ENCODE measurements around the gene NOTCH4.
"Not testable (repeated sequence)": the region's sequence is repeated elsewhere in the genome, so short reads cannot be mapped to it uniquely, and the experiment has no call there.

Gene NOTCH4

DNA sequence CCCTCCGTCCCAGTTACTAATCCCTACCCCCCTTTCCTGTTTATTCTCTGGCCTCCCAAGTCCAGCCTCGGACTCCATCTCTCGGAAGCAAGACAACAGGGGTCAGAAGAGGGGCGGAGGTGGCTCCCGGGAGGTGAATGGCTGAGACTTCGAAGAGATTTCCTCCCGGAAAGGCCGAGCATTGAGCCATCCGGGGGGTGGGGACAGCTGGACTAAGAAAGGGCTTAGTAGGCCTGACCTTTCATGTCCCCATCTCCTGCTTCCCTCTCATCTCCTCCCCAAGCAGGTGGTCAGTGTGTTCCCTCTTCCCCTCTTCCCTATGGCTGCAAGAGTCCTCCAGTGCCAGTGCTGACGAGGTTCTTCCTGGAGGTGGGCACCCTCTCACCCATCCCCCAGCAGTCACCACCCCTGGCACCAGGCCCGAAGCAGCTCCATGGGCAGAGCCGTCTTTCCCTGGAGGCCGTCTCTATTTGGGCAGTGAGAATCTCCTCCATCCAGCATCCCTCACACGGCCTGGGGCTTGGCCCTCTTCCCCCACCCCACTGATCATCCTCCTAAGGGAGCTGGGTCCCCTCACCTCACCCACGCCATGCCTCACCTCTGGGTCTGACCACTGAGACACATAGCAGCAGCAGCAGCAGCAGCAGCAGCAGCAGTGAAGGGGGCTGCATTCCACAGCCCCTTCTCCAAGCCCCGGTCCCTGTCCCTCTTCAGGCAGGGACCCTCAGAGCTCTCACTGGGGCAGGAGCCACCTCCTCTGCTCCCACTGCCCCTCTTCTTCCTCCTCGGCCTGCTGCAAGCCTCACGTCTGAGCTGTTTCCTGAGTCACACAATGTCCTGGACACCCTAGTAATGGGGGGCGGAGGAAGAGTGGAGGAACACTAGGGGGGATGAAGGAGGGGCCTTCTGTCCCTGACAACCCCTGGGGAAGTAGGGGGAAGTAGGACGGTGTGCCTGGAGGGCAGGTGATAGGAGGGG is at the start of gene NOTCH4:
NOTCH4 (minus strand) TSS at position 810 of the 978 bp plus-strand sequence; CDS start at position 671, 139 bp downstream.
- no peak for DNase-seq (ENCODE audit: low spot score)

DNA sequence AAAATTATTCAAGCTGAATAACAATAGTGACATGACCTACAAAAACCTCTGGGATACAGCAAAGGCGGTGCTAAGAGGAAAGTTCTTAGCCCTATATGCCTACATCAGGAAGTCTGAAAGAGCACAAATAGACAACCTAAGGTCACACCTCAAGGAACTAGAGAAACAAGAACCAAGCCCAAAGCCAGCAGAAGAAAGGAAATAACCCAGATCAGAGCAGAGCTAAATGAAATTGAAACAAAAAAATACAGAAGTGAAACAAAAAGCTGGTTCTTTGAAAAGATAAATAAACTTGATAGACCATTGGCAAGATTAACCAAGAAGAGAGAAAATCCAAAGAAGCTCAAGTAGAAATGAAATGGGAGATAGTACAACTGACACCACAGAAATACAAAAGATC is 47.6 kb upstream of the NOTCH4 start:
- DNase-seq (ENCODE audit: low spot score) = no peak

DNA sequence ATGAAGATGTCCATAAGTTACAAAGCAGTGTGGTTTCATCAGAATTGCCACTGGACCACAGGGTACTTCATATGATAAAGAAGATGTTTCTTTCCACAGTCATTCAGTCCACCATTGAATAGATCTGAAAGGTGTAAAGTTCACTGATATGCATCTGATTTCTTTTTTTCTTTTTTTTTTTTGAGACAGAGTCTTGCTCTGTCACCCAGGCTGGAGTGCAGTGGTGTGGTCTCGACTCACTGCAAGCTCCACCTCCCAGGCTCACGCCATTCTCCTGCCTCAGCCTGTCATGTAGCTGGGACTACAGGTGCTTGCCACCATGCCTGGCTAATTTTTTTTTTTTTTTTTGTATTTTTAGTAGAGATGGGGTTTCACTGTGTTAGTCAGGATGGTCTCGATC is 44.6 kb upstream of the NOTCH4 start:
- not testable (repeated sequence) for DNase-seq (ENCODE audit: low spot score)

DNA sequence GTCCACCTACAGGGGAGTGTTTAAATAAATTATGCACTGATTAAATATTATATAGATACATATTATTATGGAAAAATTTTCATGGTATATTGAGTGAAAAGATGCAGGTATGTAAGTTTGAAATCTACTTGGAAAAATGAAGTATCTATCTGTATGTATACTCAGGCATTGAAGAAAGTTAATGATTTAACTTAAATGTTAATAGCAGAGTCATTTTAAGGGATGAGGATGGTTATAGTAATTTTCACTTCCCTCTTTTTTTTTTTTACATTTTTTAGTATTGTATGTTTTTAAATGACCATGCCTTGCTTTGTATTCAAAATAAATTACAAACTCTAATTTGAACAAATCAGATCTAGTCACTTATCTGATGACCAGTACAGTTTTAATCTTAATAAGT is 43.2 kb upstream of the NOTCH4 start:
- no peak for DNase-seq (ENCODE audit: low spot score)

DNA sequence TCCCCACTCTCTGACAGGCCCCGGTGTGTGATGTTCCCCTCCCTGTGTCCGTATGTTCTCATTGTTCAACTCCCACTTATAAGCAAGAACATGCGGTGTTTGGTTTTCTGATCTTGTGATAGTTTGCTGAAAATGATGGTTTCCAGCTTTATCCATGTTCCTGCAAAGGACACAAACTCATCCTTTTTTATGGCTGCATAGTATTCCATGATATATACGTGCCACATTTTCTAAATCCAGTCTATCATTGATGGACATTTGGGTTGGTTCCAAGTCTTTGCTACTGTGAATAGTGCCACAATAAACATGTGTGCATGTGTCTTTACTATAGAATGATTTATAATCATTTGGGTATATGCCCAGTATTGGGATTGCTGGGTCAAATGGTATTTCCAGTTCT is 33.4 kb upstream of the NOTCH4 start:
- DNase-seq (ENCODE audit: low spot score) = not testable (repeated sequence)

DNA sequence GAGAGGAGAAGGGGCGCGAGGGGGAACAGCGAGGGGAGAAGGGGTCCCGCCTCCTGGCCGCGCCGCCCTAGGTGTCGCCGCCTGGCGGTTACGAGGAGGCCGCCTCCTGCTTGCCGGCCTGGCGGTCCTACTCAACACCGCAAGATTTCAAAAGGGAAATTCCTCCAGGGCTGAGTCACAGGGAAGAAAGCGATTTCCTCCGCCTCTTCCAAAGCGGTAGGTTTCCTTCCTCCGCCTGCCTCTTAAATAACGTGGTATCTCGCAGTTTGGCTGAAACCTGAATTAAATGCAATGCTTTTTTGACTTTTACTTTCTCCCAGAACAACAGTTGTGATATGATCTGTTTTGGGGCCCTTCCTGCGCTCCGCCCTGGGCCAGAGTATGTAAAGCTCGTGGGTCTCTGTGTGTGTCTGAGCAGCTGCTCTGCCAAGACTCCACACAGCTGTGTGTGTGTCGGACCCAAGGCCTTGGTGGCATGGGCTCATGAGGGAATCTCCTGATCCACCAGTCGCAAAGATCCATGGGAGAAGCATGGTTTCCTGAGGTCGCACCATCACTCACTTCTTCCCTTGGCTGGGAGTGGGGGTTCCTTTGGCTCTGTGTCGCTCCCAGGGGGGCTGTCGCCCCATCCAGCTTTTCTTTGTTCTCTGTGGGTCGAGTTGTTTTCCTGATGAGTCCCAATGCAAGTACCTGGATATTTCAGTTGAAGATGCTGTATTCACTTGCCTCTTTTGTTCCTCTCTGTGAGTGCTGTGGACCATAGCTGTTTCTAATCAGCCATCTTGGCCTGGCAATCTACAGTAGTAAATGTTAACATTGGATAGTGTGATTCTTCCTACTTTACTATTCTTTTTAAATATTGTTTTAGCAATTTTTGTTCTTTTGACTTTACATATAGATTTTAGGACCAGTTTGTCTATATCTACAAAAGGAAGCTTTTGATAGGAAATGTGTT is 31.6 kb upstream of the NOTCH4 start:
- peak; percentile 42 for DNase-seq (ENCODE audit: low spot score)

DNA sequence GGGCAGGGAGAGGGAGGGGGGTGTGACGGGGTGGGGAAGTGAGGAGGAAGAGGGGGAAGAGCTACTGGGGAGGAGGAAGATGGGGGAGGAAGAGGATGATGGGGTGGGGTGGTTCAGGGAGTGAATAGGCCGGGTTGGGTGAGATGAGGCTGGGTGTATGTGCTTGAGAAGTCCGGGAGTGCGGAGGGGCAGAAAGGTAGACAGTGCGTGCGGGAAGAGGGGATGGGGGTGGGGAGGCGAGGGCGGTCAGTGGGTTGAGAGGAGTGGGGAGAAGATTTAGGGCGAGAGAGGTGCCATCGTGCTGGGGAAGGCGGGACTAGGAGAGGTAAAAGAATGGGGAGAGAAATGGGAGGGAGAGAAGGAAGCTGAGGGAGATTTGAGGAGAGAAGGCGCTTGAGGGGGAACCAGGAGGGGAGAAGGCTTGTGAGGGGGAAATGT is 30.9 kb upstream of the NOTCH4 start:
- DNase-seq (ENCODE audit: low spot score) = peak; percentile 5

DNA sequence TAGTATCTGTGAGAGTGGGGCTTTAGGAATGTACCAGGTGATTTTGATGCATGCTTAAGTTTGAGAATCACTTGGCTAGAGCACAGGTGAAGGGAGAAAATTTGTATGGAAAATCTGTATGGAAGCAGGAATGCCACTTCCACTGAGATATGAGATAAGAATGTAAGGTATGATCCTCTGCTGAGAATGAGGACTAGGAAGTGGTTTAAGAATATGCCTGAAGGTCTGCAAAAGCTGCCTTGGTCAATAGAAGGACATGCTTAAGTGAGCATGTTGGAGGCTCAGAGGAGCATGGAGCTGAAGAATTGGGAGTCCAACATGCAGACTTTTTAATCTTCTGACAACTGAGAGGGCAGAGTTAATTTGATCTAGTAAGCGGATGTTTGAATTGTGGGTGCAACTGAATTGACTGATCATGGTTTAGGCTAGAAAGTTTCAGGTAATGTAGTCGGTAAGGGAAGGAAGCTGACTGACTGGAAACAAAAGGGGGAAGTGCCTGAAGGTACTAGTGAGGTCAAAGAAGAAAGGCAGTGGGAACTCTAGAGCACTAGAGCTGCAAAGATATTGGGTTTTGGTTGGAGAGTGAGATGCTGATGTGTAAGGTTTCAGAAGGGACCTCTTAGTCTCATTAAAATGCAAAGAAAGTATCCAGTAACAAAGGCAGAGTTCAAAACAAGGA is 28.6 kb upstream of the NOTCH4 start:
- DNase-seq (ENCODE audit: low spot score) = no peak

DNA sequence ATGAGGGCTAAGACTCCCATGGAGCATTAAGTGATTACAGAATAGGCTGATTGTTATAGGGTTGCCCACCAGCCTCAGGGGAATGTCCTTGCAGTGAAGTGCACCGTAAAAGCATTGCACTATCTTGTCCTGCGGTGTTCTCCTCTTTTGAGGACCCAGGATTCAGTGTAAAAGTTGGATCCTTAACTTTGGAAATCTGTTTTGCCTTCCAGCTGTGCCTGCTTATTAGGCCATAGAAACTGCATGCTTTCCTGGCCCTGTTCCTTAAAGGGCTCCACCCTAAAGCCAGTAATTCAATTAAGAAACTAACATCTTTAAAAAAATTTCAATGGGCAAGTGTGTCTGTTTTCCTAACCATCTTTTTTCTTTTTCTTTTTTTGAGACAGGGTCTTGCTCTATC is 25.4 kb upstream of the NOTCH4 start:
- DNase-seq (ENCODE audit: low spot score) = no peak

DNA sequence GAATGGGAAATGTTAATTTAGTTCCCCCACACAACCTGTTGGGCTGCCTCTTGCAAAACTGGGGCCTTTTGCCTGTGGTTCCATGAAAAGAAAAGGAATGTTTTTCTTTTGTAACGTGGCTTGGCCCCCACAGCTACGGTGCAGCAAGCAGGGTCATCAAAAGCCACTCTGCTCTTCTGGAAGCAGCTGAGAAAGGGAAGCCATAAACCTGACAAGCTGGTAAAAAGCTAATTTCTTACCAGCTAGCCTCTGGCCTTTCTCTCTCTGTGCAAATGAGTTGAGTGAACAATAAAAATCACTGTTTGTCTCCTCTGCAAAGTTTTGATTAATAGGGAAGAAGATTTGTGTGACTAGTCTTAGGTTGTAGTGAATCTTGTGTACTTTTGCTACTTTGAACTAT is 23.5 kb upstream of the NOTCH4 start:
- no peak for DNase-seq (ENCODE audit: low spot score)

DNA sequence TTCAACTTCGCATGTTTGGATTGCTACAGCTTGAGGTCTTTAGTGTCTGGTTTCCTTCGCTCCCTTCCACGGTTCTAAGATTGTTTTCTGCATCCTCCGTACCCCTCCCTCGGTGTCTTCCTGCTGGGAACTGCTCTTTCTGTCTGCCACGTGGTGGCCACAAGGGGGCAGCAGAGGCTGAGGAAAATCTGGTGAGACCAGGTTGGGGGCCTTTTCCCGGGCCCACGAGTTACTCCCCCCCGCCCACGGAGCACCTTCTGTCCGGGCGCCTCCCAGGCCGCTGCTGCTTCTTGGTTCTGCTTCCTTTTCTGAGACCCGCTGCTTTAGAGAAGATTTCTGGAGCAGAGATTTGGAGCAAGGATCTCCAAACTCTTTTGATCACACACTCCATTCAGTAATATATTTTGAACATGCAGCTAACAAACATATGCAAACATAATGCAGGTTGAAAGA is 21.1 kb upstream of the NOTCH4 start:
- peak; percentile 62 for DNase-seq (ENCODE audit: low spot score)

DNA sequence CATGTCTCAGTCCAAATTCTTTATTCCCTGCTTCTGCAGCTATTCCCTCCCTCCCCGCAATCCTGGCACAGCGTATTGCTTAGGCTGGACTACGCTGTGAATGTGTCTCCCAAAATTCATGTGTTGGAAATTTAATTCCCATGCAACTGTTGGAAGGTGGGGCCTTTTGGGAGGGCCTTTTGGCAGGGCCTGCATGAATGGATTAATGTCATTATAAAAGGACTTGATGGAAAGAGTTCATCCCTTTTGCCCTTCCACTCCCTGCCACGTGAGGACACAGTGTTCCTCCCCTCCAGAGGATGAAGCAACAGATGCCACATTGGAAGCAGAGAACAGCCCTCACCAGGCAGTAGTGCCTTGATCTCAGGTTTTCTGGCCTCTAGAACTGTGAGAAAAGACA is 20.4 kb upstream of the NOTCH4 start:
- DNase-seq (ENCODE audit: low spot score) = no peak

DNA sequence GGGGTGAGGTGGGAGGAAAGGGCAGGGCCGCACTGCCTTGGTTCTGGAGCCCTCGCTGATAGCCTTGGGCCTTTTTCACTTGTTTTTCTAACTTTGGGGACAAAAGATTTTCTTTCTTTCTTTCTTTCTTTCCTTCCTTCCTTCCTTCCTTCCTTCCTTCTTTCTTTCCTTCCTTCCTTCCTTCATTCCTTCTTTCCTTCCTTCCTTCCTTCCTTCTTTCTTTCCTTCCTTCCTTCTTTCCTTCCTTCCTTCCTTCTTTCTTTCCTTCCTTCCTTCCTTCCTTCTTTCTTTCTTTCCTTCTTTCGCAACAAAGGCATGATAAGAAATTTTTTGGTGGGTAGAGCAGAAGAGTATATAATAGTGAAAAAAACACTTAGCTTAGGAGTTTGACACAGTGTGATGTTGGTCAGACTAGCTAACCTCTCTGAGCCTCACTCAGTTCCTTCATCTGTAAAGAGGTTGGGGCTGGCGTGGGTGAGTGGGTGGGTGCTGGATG is 18.5 kb upstream of the NOTCH4 start:
- not testable (repeated sequence) for DNase-seq (ENCODE audit: low spot score)

DNA sequence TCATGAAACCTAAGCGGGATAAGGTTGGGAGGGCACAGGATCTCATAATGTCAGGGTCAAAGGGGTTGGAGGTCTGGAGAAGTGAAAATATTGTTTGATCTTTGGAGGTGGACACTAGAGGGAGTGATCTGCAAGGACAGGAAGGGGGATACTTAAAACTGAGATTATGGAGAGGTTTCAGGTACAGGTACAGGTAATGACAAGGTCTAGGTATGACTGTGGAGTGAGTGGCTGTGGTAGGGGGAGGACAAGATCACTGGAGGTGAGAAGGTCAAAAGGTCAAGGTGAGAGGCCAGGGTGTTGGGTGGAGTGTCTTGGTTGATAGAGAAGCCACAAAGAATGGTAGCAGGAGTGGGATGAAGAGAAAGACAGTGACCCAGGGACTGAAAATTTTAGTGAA is 16.8 kb upstream of the NOTCH4 start:
- DNase-seq (ENCODE audit: low spot score) = no peak

DNA sequence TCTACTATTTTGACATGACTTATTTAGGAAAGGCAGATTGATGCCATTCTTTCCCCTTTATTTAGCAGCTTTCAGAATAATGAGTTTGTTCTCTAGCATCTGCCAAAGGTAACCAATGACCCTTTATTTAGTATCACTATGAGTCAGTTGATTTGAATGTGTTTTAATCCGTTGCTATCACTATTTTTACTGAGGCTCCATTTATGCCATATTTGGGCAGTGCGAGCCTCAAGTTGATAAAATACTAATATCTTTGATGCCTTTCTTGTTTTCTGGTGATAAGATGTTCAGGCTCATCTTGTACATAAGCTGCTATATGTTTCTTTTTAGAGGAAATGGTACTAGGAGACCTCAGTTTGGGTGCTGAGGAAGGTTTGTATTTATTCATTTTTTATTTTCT is 15.6 kb upstream of the NOTCH4 start:
- DNase-seq (ENCODE audit: low spot score) = no peak

DNA sequence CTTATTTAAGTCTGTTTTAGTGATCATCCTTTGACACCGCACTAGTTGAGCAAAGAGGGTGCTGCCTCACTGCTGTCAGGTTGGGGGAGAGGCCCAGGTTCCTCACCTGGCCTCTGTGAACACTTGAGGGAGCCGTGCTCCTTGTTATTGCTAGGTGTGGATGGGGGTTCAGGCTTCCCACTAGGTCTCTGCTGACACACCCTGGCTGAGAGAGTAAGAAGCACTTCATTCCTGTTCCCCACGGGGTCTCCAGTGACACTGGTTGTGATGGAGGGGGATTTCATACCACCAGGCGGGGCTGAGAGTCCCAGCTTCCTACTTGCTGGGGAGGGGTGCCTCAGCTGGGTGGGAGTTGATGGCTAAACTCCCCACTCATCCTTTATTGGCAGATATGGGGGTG is 11.1 kb upstream of the NOTCH4 start:
- DNase-seq (ENCODE audit: low spot score) = no peak

DNA sequence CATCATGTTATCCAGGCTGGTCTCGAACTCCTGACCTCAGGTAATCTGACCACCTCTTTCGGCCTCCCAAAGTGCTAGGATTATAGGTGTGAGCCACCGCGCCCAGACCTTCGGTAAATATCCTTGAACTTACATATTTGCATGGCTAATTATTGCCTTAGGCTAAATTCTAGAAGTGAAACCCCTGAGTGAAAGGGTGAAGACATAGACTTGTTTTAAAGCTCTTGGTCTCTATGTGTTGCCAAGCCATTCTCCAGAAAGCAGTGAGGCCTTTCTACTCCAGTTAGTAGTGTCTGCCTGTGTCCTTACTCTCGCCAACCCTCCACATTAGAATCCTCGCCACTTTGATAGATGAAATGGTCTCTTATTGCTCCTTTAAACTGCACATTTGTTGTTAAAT is 2.6 kb upstream of the NOTCH4 start:
- no peak for DNase-seq (ENCODE audit: low spot score)

DNA sequence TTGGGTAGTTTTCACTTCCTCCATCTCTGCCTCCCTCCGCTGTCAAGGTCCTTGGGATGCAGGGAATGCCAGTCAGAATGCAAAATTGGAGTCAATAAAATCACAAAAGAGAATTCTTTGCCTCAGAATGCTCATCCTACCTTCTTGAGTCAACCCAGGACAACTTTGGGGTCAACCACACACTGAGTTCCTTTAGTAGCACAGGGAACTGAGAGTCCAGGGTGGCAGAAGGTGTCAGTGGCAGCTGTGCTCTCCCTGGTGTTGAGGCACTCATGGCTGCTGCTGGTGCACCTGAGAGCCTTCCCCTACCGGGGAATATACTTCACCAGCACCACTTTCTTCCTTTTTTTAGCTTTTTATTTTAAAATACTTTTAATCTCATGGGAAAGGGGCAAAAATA is 829 bp upstream of the NOTCH4 start:
- DNase-seq (ENCODE audit: low spot score) = no peak

DNA sequence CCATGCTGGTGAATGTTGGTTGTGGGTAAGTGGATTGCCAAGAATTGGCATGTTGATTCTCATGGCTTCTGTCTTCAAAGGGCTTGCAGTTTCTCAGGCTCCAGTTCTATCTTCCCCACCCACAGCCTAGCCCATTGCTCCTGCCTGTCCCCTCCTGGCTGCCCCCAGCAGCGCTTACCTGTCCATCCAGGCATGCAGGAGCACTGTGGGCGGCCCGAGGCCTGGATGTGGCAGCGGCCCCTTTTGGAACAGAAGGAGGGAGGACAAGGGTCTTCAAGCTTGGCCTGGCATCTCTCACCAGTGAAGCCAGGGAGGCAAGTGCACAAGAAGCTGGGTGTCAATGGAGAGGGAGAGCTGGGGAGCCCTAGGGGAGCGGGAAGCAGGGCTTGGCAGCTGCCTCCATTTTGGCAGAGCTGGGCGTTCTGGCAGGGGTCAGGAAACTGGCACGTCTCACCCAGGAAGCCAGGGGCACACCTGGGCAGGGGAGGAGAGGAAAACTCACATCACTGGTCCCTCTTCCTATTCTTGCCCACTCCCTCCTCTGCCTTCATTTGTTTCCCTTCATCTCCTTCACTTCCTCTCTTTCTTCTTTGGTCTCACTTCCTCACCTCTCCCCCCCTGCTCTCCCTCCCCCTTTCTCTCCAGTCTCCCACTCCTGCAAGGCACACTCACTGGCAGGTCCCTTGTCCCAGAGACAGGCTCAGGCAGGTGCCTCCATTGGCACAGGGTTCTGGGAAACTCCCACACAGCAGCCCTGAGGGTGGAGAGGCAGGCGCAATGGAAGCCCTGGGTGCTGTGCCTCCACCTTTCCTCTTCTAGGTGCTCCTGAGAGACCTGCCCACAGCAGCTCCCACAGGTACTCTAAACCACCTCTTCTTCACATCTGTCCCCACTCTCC is 1.3 kb downstream of the NOTCH4 start:
- DNase-seq (ENCODE audit: low spot score) = no peak

DNA sequence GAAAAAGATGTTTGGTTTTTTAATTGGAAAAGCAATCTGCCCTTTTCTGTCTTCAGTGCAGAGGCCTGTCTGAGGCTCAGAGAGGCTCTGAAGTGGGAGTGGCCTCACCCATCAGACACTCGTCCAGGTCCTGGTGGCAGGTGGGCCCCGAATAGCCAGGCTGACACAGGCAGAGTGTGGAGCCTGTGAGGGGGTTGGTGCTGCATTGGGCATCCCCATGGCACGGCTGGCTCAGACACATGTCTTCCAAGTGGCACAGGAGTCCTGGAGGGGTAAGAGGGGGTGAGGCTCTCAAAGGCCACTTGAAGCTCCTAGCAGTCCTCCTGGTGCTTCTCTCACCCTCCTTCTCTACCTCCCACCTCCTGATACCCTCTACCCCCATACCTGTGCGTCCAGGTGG is 3.8 kb downstream of the NOTCH4 start:
- DNase-seq (ENCODE audit: low spot score) = no peak

DNA sequence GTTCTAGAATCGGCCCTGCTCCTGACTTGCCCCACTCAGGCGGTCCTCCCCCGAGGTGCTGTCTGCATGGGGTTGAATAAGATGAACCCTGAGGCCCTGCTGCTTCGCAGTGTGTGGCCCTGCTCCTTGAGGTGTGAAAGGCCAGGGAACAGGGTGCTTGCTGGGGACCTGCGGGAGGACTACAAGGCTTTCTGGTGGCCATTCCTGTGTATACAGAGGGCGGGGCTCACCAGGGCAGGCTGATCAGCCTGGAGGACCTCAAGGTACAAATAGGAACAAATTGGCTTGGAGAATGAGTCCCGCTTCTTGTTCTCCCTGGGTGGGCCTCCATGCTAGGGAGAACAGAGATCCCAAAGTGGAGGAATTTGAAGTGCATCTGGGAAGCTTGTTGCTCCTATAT is 5.7 kb downstream of the NOTCH4 start:
- no peak for DNase-seq (ENCODE audit: low spot score)

All from globus pallidus (tissue), 1 donor.